Limb (tissue), 2 donors: ENCODE measurements around the gene S100A4.

Experiments
- DNase-seq, 2 donors: peaks; one replicate each; pipeline ENCODE4 v3.0.0-alpha.2; 2016; ENCODE audit errors: extremely low spot score in 2 of 2

S100A4 gene

DNA sequence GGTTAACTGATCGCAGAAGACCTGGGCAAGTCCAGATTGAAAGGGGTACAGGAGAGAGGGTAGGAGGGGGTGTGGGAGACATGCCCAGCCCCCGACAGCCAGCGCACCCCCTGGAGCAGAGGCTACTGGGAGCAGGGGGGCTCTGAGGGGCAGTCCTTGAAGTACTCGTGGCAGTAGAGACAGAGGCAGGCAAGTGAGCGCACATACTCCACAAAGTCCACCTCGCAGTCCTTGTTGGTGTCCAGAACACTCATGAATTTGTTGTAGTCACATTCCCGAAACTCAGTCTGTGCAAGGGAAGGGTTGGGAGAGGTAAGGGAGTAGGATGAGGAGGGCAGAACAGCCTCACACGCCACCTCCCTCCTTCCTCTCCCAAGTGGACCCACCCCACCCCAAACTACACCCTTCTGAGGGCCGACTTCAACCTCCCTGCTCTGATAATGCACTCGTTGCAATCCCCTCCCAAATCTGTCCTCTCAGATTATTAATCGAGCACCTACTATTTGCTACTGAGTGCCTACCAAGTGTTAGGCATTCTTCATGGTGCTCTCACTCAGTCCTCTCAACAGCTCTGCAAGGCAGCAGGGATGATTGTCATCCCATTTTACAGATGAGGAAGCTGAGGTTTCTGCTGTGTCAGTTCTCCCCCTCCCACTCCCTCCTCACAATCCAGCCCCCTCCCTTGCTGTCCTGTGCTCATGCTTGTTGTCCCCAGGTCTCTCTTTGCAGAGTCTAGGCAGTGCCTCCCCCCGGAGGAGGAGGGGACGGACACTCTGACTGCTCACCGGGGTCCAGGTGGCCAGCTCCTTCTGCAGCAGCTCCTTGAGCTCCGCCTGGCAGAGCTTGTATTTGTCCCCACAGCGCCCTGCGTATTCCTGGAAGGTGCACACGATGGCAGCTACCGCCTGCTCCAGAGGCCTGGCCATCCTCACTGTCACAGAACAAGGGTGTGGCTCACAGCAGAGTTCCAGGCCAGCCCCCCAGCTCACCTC, 2.2 kb upstream of the S100A4 start:
- no peak for DNase-seq

- no peak for DNase-seq
Observed at GRCh38 chr1:153546796-153547559, 1.4 kb upstream of the S100A4 start.

- no peak for DNase-seq
Observed at GRCh38 chr1:153546371-153546770, 765 bp upstream of the S100A4 start.

- DNase-seq: no peak
Observed at GRCh38 chr1:153544453-153545066, 1.0 kb downstream of the S100A4 start.

DNA sequence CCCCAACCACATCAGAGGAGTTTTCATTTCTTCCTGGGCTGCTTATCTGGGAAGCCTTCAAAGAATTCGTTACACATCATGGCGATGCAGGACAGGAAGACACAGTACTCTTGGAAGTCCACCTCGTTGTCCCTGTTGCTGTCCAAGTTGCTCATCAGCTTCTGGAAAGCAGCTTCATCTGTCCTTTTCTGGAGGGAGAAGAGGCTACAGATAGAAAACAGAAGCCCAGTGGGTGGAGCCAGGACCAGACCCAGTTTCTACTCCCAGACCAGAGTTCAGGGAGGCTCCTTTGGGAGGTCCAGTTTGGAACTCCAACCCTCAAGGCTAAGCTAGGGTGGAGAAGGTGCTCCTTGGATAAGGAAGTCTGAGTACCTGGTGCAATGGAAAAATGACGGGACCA, 1.9 kb downstream of the S100A4 start:
- DNase-seq: no peak

DNA sequence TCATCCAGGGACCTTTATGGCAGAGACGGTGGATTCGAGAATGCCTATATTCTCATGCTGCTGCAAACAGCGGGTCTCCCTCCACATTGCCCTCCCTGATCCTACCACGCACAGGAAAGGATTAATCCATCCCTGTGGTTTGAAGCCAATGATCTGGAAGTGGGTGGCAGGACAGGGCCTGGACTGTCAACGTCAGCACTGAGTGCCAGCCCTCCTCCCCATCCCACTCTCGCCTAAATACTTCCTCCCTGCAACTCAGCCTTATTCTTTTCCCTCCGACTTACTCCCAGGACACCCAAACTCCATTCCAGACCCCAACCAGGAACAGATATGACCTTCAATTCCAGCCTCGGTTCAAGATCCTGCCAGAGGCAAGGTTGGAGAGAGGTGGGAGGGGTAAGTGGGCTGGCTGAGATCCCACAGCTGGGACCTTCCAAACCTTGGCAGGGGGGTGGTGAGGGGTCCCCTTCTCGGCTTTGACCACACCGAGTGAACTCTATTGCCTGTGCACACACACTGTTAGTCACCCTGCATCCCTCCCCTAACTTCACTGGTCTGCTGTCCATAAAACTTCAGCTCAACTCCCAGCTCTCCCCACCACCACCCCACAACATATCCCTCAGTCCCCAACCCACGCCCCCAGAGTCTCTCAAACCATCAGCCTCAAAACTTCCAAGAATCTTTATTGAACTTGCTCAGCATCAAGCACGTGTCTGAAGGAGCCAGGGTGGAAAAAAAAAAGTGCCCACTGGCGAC, 2.5 kb downstream of the S100A4 start:
- DNase-seq: no peak

DNA sequence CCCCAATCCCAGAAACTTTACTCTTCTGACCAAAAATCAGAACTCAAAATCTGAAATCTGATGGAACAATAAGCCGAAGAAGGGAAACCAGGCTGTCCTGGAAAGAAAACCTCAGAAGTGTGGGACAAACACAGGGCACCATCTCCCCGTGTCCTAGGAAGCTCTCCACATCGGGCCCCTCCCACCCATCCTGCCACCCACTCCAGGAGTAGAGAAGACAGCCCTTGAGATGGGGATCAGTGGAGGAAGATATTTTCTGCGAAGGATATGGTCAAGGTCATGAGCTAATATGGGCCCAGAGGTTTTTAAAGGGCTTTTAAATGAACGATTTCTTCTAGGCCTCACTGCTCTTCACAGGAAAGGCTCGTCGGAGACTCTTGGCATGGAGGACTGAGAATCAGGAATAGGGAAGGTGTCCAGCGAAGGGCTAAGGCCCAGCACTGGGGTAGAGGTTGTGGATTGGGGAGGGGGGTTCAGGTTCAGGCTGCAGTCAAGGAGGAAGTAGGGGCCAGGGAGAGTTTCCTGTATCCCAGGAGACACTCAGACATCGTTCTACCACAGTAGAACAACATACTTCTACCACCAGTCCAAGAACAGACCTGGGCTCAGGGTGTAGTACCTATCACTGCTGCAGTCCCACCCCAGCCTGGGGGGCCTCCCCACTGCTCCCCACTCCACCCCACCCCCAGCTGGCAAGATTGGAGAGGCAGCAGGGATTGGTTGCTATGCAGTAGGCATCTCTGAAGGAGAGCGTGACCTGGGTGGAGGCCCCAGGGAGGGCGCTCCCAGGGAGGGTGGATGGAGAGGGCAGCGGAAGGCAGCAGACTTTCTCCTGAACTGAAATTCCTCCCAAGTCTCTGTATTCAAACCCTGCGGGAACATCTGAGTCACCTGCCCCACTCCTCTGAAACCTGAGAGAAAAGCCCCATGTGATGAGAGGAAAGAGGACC, 3.7 kb downstream of the S100A4 start:
- no peak for DNase-seq

DNA sequence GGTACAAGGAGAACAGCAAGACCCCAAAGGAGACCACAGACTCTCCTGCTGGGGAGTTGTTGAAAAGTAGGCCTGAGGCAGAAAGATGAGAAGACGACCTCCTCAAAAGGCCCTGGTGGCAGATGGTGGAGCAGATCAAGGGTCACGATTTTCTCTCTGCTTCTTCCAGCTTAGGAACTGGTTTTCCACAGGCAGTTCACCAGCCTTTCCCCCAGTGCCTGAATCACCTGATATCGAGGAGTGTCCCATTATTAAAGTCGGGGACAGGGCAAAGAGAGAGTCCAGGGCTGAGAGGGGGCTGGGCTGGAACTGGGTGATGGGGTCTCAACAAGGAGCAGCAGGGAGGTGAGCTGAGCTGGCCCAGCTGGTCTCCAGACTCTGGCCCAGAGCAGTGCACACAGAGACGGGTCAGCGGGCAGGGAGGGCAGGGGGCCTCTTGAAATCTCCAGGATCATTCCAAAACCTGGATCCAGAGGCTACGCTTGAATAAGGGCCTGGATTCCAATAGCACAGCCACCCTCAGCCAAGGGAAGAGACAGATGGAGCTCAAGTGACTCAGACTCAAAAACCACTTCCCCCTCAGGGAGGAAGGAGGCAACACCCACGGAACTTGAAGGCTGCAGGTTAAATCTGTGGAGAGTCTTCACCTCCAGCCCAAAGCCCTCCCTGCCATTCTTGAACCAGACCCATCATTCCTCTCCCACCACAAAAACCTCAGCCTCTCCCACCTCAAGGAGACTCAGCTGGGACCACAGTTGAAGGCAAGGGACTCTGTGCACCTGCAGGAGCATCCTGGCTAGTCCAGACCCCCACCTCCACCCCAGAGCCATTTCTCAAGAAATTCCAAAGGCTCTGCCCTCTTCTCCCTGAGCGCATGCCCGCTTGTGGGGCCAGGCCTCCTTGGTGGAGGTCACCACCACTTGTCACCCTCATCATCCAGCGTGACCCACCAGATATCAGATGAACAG, 4.9 kb downstream of the S100A4 start, which contains the start of gene S100A5:
S100A5 (minus strand) TSS at position 541 of the 968 bp plus-strand sequence. CDS start 743 bp downstream, outside the sequence.
- DNase-seq: no peak

DNA sequence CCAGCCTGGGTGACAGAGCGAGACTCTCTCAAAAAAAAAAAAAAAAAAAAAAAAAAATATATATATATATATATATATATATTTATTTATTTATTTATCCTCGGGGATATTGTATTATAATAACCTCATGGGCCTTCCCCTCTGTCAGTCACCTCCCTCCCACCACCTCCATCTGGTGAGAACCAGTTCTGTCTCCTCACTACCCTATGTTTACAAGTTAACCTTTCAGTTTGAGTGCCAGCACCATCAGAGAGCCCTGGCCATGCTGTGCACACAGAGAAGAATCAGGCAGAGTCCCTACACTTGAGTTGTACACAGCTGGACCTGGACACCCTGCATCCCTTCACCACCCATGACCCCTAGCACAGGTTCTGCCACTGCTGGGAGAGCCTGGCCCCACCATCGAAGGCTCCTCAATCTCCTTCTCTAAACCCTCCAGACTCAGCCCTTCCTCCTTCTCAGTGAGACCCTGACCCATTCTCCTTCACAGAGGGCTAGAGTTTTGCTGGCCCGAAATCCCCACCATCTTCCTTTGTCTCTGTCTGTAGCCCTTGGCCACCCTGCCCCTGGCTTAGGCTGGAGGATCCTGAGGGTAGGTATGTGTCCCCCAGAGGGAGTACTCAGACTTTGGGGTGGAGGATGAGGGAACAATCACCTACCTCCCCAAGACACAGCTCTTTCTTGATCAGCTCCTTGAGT, 6.1 kb downstream of the S100A4 start:
- no peak for DNase-seq

DNA sequence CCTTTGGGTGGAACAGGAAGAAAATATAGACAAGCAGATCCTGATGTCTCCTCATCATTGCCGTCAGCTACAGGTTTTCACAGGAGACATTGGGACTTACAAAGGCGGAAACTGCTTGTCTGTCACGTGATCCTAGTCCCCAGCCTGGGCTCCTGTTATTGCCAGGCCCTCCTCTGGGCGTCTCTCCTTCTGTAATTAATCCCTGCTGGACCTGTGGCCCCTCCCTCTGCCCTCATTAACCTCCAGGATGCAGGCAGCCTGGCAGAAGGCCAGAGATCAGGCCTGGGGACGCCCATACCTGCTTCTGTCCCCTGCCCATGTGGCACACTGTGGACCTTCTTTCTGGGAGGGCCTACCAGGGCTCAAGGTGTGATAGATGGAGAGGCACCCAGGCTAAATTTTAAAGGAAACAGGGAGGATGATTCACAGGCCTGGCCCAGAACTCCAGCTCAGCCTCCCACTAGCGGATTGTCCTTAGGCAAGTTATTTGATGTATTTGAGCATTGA, 7.2 kb downstream of the S100A4 start:
- no peak for DNase-seq

DNA sequence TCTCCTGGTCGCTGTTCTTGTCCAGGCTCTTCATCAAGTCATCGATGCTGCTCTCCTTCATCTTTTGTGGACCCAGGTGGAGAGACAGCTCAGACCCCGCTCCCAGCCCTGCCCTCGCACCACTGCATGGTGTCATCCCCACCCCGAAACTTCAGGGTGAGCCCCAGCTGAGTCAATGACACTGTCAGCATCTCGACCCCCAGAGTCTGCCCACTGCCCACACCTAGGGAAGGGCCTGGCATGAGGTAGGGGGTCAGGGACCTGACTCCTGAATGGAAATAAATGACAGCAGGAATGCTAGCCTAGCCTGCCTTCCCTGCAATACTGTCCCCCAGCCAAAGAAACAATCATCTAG, 8.3 kb downstream of the S100A4 start:
- no peak for DNase-seq

DNA sequence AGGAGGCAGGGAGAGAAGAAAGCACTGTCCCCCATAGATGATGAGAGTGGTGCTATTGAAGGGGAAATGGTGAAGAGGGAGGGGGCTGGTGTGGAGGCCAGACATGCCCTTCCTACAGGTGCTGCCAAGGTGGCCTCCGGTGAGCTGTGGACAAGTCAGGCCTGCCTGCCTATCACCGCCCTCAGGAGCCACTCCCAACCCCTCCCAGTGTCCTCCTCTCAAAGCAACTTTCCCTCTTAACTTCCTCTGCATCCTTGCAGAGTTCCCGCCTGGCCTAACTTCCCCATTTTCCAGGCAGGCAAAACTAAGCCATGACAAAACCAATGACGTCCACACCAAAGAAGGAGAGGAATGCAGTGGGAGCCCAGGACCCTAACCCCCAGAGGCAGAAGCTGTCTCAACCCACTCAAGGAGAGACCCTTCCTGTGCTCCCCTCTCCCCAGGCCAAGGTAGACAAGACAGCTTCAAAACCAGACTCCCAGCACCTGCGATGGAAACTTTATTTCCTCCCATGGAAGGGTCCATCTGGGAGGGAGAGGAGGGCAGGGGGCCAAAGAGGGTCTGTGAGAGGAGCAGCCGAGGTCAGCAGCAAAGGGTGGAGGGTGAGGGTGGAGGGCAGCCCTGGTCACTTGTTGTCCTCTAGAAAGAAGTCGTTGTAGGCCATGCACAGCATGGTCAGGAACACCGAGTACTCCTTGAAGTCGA, 8.8 kb downstream of the S100A4 start:
- DNase-seq: no peak

GRCh38 chr1:153536012-153536670, 9.5 kb downstream of the S100A4 start:
- DNase-seq: peak; percentile 69 to 80

DNA sequence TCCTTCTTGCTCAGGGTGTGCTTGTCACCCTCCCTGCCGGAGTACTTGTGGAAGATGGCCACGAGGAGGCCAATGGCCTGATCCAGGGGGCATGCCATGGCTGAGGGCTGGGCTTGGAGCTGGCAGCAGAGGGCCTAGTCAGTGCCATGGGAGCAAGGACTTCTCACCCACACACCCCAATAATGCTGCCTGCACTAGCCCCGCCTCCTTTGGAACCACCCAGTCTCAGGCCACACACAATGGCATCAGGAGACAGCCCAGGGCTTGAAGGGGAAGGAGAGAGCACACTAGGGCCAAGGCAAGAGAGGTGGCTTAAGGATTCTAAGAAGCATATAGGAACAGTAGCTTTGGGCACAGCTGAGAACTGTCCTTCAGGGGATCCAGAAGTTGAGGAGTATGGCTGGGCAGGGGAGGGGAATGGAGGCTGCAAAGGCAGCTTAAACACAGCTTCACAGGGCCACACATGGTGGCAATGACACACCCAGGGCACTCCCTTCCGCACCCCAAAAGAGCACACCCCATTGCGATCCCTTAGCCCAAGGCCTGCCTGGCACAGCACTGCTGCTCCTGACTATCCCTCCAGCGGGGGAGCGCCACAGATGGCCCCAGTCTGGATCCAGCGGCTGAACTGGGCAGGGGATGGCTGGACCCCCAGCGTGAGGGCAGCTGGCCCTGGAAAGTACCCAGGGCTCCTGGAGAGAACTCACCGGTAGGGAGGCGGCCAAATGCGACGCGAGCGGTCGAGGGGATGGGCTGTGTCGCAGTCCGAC, 10.2 kb downstream of the S100A4 start, which contains the start of gene S100A6:
S100A6 (minus strand) TSS at position 750 of the 770 bp plus-strand sequence; CDS start at position 98, 652 bp downstream.
- no peak for DNase-seq

GRCh38 chr1:153534925-153535241, 10.7 kb downstream of the S100A4 start:
- no peak for DNase-seq
